Endometrial microvascular endothelial cells (primary cell): ENCODE results near the gene MNT. TPM values are rescaled to one million over a fixed set of nuclear protein-coding genes. Genes with fewer than 3 reads are reported as not detected.
"Not testable (repeated sequence)": the region's sequence is repeated elsewhere in the genome, so short reads cannot be mapped to it uniquely, and the experiment has no call there.

Experiments
- in situ Hi-C: cut with HindIII; loops from 2 replicates; pipeline ENCODE4 v1.10.0; 2017; ENCODE audit warnings: low sequenced_read_pairs, low pct_unique_long_range_greater_than_20kb; ENCODE audit errors: inconsistent ontology term
- total RNA-seq: library from RNA; depleted of rRNA; stranded (reverse); fragments of >200 nt; gene quantifications from one replicate; pipeline ENCODE4 v1.2.3, GENCODE V29; 2015; ENCODE audit errors: inconsistent ontology term

MNT gene
- 4.5 TPM for total RNA-seq

GRCh38 chr17:2400877-2401425, at the start of gene MNT:
Gene MNT (minus strand): TSS chr17:2401060. CDS start chr17:2400712, 348 bp downstream.
- in situ Hi-C loops = no loop called here

- in situ Hi-C loops = no loop called here
Measured at GRCh38 chr17:2450016-2450650, 49.3 kb upstream of the MNT start.

GRCh38 chr17:2449486-2449885, 48.6 kb upstream of the MNT start:
- in situ Hi-C loops = no loop called here

- in situ Hi-C loops = not testable (repeated sequence)
Measured at GRCh38 chr17:2447479-2447878, 46.6 kb upstream of the MNT start.

- in situ Hi-C loops = no loop called here
Measured at GRCh38 chr17:2445638-2446037, 44.8 kb upstream of the MNT start.

GRCh38 chr17:2444382-2444781, 43.5 kb upstream of the MNT start:
- in situ Hi-C loops = no loop called here

- in situ Hi-C loops = no loop called here
Measured at GRCh38 chr17:2442166-2442565, 41.3 kb upstream of the MNT start.

- in situ Hi-C loops = no loop called here
Measured at GRCh38 chr17:2440930-2441329, 40.1 kb upstream of the MNT start.

GRCh38 chr17:2439997-2440396, 39.1 kb upstream of the MNT start:
- in situ Hi-C loops = not testable (repeated sequence)

GRCh38 chr17:2438823-2439222, 38.0 kb upstream of the MNT start:
- in situ Hi-C loops = no loop called here

- in situ Hi-C loops = no loop called here
Measured at GRCh38 chr17:2436316-2436905, 35.6 kb upstream of the MNT start.

GRCh38 chr17:2435862-2436261, 35.0 kb upstream of the MNT start:
- in situ Hi-C loops = no loop called here

GRCh38 chr17:2435181-2435741, 34.4 kb upstream of the MNT start:
- in situ Hi-C loops = no loop called here

GRCh38 chr17:2433696-2434095, 32.8 kb upstream of the MNT start:
- in situ Hi-C loops = no loop called here

- in situ Hi-C loops = no loop called here
Measured at GRCh38 chr17:2427910-2428309, 27.1 kb upstream of the MNT start.

GRCh38 chr17:2427215-2427614, 26.4 kb upstream of the MNT start:
- in situ Hi-C loops = no loop called here

- in situ Hi-C loops = no loop called here
Measured at GRCh38 chr17:2423271-2423670, 22.4 kb upstream of the MNT start.

- in situ Hi-C loops = no loop called here
Measured at GRCh38 chr17:2421315-2422147, 20.7 kb upstream of the MNT start.

GRCh38 chr17:2420176-2420575, 19.3 kb upstream of the MNT start:
- in situ Hi-C loops = no loop called here
